PC-3 (cell line): ENCODE results near the gene MRPS9. TPM values are rescaled to one million over a fixed set of nuclear protein-coding genes. Genes with fewer than 3 reads are reported as not detected.

Experiments used
- ATAC-seq: fragments of 200-7000 bp; cut with Tn5 transposase; 2 replicates; pipeline ENCODE4 v1.9.1; 2020; ENCODE audit warnings: mild to moderate bottlenecking, moderate library complexity
- BruUV-seq: library from RNA; stranded (reverse); fragments of 400-500 nt; replicated peaks from 2 replicates; lab custom pipeline; 2021; lab: Mats Ljungman, UMichigan
- CTCF ChIA-PET: fragments of 300-600 bp; sonication (Branson Sonifier 250); formaldehyde crosslinking; loops from one replicate; lab custom pipeline; 2022; ENCODE audit warnings: antibody characterized with exemption; lab: Charles Lee
- POLR2A ChIA-PET: fragments of 300-600 bp; sonication (Branson Sonifier 250); formaldehyde crosslinking; loops from one replicate; lab custom pipeline; 2022; ENCODE audit warnings: antibody characterized with exemption; ENCODE audit not compliant: unreplicated experiment; lab: Charles Lee
- DNase-seq: peaks from one replicate; pipeline ENCODE4 v3.0.0-alpha.2; 2015
- H2AFZ ChIP-seq: fragments of 300-600 bp; sonication (generic); 2 replicates; pipeline ENCODE4 v1.6.0; 2016; ENCODE audit warnings: antibody characterized with exemption, low read length
- H3F3A ChIP-seq: fragments of 300-600 bp; sonication (generic); one replicate; pipeline ENCODE4 v1.6.0; 2017; ENCODE audit warnings: antibody characterized with exemption, low read length, control low read depth, mild to moderate bottlenecking; ENCODE audit not compliant: unreplicated experiment
- H3K27ac ChIP-seq: fragments of 300-600 bp; sonication (generic); 2 replicates; pipeline ENCODE4 v1.5.1; 2016; ENCODE audit warnings: mild to moderate bottlenecking, low read length
- H3K27me3 ChIP-seq: fragments of 300-600 bp; sonication (generic); 2 replicates; pipeline ENCODE4 v1.6.1; 2016; ENCODE audit warnings: low read length, mixed read lengths
- H3K36me3 ChIP-seq: fragments of 300-600 bp; sonication (generic); 2 replicates; pipeline ENCODE4 v1.6.1; 2016; ENCODE audit warnings: low read depth, mixed run types, low read length, mixed read lengths
- H3K4me1 ChIP-seq: fragments of 300-600 bp; sonication (generic); 2 replicates; pipeline ENCODE4 v1.5.1; 2016; ENCODE audit warnings: low read length; ENCODE audit not compliant: insufficient read depth
- H3K4me2 ChIP-seq: fragments of 300-600 bp; sonication (generic); 2 replicates; pipeline ENCODE4 v1.6.0; 2016; ENCODE audit warnings: low read length
- H3K4me3 ChIP-seq: fragments of 300-600 bp; sonication (generic); 2 replicates; pipeline ENCODE4 v1.5.1; 2016; ENCODE audit warnings: mild to moderate bottlenecking, low read length, mixed read lengths
- H3K79me2 ChIP-seq: fragments of 300-600 bp; sonication (generic); 2 replicates; pipeline ENCODE4 v1.6.1; 2017; ENCODE audit warnings: low read length, mixed read lengths
- H3K9ac ChIP-seq: fragments of 300-600 bp; sonication (generic); 2 replicates; pipeline ENCODE4 v1.6.0; 2016; ENCODE audit warnings: mild to moderate bottlenecking, low read length
- H3K9me2 ChIP-seq: fragments of 300-600 bp; sonication (generic); replicated peaks from 2 replicates; pipeline ENCODE4 v1.6.1; 2016; ENCODE audit warnings: mixed run types, low read length, mixed read lengths
- H3K9me3 ChIP-seq: fragments of 300-600 bp; sonication (generic); 2 replicates; pipeline ENCODE4 v1.6.1; 2016; ENCODE audit warnings: low read length, mixed read lengths
- H4K20me1 ChIP-seq: fragments of 300-600 bp; sonication (generic); 2 replicates; pipeline ENCODE4 v1.6.1; 2016; ENCODE audit warnings: low read length, mixed read lengths
- EZH2 ChIP-seq: fragments of 300-600 bp; sonication (generic); IDR thresholded peaks from one replicate; pipeline ENCODE4 v1.6.1; 2017; ENCODE audit warnings: antibody characterized with exemption, mild to moderate bottlenecking, low read length; ENCODE audit not compliant: unreplicated experiment
- EZH2phosphoT487 ChIP-seq: fragments of 300-600 bp; sonication (generic); IDR thresholded peaks from 2 replicates; pipeline ENCODE4 v1.6.1; 2018; ENCODE audit warnings: mild to moderate bottlenecking, antibody characterized with exemption, low read length, borderline replicate concordance
- intact Hi-C: fragments of 100-400 bp; cut with micrococcal nuclease; formaldehyde crosslinking; loops from 2 replicates; pipeline ENCODE4 v1.9.0; 2023
- total RNA-seq: library from RNA; depleted of rRNA; stranded (reverse); fragments of >200 nt; gene quantifications from 2 replicates; pipeline ENCODE4 v1.2.3, GENCODE V29; 2014
- TF ChIP-seq, protein P1 (sequence below): fragments of 300-600 bp; sonication (generic); conservative IDR thresholded peaks from 2 replicates; pipeline ENCODE4 v1.5.1; 2017; ENCODE audit warnings: antibody characterized with exemption, low read depth, mild to moderate bottlenecking, low read length

MRPS9 gene
- total RNA-seq, 1 experiment from 2014 or later = 64.0 TPM

DNA sequence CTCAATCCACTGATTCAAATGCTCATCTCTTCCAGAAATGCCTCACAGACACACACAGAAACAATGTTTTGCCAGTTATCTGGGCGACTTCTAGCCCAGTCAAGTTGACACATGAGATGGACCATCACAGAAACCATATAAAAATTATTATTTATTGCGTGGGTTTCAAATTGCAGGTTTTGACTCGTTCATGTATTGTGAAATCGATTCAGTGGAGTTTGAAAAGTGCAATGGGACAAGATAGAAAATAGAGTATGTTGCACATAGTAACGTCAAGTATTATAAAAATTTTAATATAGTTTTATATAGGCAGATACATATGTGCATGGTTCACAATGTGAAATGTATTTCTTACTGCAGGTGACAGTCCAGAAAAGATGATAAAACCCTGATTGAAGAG, 100.8 kb downstream of the MRPS9 start:
- no TSS peak for BruUV-seq
- H2AFZ ChIP-seq = no peak overlapping the region
- no peaks in the 10 kb centered on the region for H3F3A ChIP-seq
- ATAC-seq (no peak), DNase-seq (no peak)
- no peak overlapping the region for H3K9ac ChIP-seq
- intact Hi-C loops = no loop called here
- no peaks in the 10 kb centered on the region for H3K9me3 ChIP-seq
- H3K4me3 ChIP-seq = no peak overlapping the region
- no peaks in the 10 kb centered on the region for H4K20me1 ChIP-seq
- no peaks in the 10 kb centered on the region for H3K4me1 ChIP-seq
- H3K4me2 ChIP-seq = no peak overlapping the region
- H3K36me3 ChIP-seq = no peaks in the 10 kb centered on the region
- no peaks in the 10 kb centered on the region for H3K9me2 ChIP-seq
- H3K27ac ChIP-seq = no peak overlapping the region
- no peaks in the 10 kb centered on the region for H3K79me2 ChIP-seq
- ChIA-PET CTCF (no interaction called here), POLR2A (no interaction called here)
- H3K27me3 ChIP-seq = peaks cover 83% of the 10 kb centered on the region
- no peak for TF ChIP-seq EZH2
- TF ChIP-seq, protein P1, sequence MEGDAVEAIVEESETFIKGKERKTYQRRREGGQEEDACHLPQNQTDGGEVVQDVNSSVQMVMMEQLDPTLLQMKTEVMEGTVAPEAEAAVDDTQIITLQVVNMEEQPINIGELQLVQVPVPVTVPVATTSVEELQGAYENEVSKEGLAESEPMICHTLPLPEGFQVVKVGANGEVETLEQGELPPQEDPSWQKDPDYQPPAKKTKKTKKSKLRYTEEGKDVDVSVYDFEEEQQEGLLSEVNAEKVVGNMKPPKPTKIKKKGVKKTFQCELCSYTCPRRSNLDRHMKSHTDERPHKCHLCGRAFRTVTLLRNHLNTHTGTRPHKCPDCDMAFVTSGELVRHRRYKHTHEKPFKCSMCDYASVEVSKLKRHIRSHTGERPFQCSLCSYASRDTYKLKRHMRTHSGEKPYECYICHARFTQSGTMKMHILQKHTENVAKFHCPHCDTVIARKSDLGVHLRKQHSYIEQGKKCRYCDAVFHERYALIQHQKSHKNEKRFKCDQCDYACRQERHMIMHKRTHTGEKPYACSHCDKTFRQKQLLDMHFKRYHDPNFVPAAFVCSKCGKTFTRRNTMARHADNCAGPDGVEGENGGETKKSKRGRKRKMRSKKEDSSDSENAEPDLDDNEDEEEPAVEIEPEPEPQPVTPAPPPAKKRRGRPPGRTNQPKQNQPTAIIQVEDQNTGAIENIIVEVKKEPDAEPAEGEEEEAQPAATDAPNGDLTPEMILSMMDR = no peak
- TF ChIP-seq EZH2phosphoT487 = no peak

DNA sequence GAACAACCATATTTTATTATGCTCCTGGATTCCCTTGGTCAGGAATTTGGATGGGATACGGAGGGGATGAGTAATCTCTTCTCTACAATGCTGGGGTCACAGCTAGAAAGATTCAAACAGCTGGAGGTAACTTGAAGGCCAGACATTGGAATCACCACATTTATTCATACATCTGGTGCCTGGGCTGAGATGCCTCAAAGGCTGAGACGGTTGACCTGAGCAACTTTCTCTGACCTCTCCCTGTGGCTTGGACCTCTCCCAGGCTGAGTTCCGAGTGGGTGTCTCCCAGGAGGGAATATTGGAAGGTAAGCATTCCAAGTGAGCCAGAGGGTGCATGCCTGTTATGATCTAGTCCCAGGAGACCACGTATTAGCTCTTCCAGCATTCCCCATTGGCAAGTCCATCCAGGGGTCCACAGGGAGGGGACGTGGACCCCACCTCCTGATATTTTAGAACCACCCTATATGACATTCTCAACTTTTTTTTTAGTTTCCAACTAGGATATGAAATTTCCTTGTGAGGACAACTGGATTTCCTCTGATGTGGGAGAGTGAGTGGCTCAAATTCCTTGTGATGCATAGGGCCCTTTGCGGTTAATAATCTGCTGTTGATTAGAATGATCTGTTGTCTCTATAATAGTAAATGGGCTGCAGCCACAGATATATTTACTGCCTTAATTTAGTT, 101.8 kb downstream of the MRPS9 start:
- H2AFZ ChIP-seq = no peak overlapping the region
- TF ChIP-seq EZH2 (no peak), EZH2phosphoT487 (no peak)
- TF ChIP-seq, protein P1 = no peak
- H3K9me3 ChIP-seq = no peaks in the 10 kb centered on the region
- no peak for ATAC-seq
- H3F3A ChIP-seq = no peaks in the 10 kb centered on the region
- H3K4me2 ChIP-seq = no peak overlapping the region
- intact Hi-C loops = no loop called here
- H3K9ac ChIP-seq = no peak overlapping the region
- no peak overlapping the region for H3K27ac ChIP-seq
- H3K9me2 ChIP-seq = no peaks in the 10 kb centered on the region
- no peaks in the 10 kb centered on the region for H3K36me3 ChIP-seq
- H4K20me1 ChIP-seq = no peaks in the 10 kb centered on the region
- H3K79me2 ChIP-seq = no peaks in the 10 kb centered on the region
- H3K4me1 ChIP-seq = no peaks in the 10 kb centered on the region
- BruUV-seq = no TSS peak
- peaks cover 83% of the 10 kb centered on the region for H3K27me3 ChIP-seq
- POLR2A ChIA-PET = no interaction called here
- DNase-seq = no peak
- no peak overlapping the region for H3K4me3 ChIP-seq
- CTCF ChIA-PET = no interaction called here

DNA sequence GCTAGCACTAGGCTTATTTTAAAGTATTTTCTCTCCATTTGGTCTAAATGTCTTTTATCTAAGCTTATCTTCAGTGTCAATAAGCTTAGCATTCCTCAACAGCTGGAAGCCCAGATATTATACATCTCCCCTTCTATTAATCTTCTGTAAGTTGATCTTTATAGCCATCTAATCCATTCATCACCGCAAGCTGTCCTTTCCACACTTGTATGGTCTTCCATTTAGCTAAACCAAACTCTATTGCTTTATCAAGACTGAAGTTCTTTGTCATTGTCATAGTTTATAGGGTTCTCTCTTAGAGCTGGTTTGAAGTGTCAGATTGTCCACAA, 102.3 kb downstream of the MRPS9 start:
- H3K4me2 ChIP-seq = no peak overlapping the region
- DNase-seq = no peak

More for the DNA sequence above, 102.3 kb downstream of the MRPS9 start:
- H3F3A ChIP-seq = no peaks in the 10 kb centered on the region
- ChIA-PET POLR2A (no interaction called here), CTCF (no interaction called here)
- H3K27ac ChIP-seq = no peak overlapping the region
- no peak overlapping the region for H3K4me3 ChIP-seq
- no peaks in the 10 kb centered on the region for H4K20me1 ChIP-seq
- TF ChIP-seq EZH2 (no peak), EZH2phosphoT487 (no peak)
- TF ChIP-seq, protein P1 = no peak
- no peaks in the 10 kb centered on the region for H3K79me2 ChIP-seq
- H3K9me3 ChIP-seq = no peaks in the 10 kb centered on the region
- no TSS peak for BruUV-seq
- H3K9ac ChIP-seq = no peak overlapping the region
- H2AFZ ChIP-seq = no peak overlapping the region
- peaks cover 83% of the 10 kb centered on the region for H3K27me3 ChIP-seq
- ATAC-seq = no peak
- intact Hi-C loops = no loop called here
- H3K36me3 ChIP-seq = no peaks in the 10 kb centered on the region
- no peaks in the 10 kb centered on the region for H3K9me2 ChIP-seq
- no peaks in the 10 kb centered on the region for H3K4me1 ChIP-seq
